GM12872 (cell line): ENCODE data around the gene LZTR1.

Source experiments
- CTCF ChIP-seq: IDR thresholded peaks from 3 replicates; pipeline ENCODE4 v1.5.1; 2011; ENCODE audit warnings: low read depth, mild to moderate bottlenecking, low read length, moderate library complexity; ENCODE audit not compliant: insufficient read depth

Gene LZTR1

GRCh38 chr22:20975541-20976290, 6.4 kb upstream of the LZTR1 start:
- no peak for TF ChIP-seq CTCF

GRCh38 chr22:20976291-20976877, 5.7 kb upstream of the LZTR1 start:
- TF ChIP-seq CTCF, result no peak

- TF ChIP-seq CTCF, result no peak
These were observed 5.1 kb upstream of the LZTR1 start for GRCh38 chr22:20977019-20977418.

- no peak for TF ChIP-seq CTCF
These were observed 4.5 kb upstream of the LZTR1 start for GRCh38 chr22:20977516-20978170.

GRCh38 chr22:20978419-20978818, 3.7 kb upstream of the LZTR1 start:
- TF ChIP-seq CTCF, result no peak

- TF ChIP-seq CTCF, result no peak
These were observed 2.8 kb upstream of the LZTR1 start for GRCh38 chr22:20979243-20979809.

GRCh38 chr22:20979940-20980453, 2.1 kb upstream of the LZTR1 start:
- TF ChIP-seq CTCF, result no peak
